Gastroesophageal sphincter (tissue), 4 donors: Measurements from ENCODE around the gene CAND1. TPM values are rescaled to one million over a fixed set of nuclear protein-coding genes. Genes with fewer than 3 reads are reported as not detected.
A peak's percentile ranks its signal among the peaks of the same experiment; 100 is the strongest.

ENCODE experiments used
- ATAC-seq: fragments of 150-250 bp; one replicate; pipeline ENCODE4 v1.9.1; 2016; ENCODE audit warnings: mild to moderate bottlenecking, moderate library complexity
- H3K27ac ChIP-seq, 4 donors: fragments of 200-600 bp; sonication (generic) in 3 of 4; 1 replicate in 3 of 4; 2 replicates in 1 of 4; pipeline ENCODE4 v1.5.1; 2016 to 2019
- H3K27me3 ChIP-seq: fragments of 200-600 bp; sonication (generic); one replicate; pipeline ENCODE4 v1.5.1; 2019
- H3K36me3 ChIP-seq, 2 donors: fragments of 200-600 bp; sonication (generic); one replicate each; pipeline ENCODE4 v1.5.1; 2019; ENCODE audit warnings: control low read depth in 1 of 2
- H3K4me1 ChIP-seq, 3 donors: fragments of 200-600 bp; sonication (generic); 1 replicate in 2 of 3; 2 replicates in 1 of 3; pipeline ENCODE4 v1.5.1; 2016 to 2019; ENCODE audit warnings: control low read depth in 2 of 3
- H3K4me3 ChIP-seq, 2 donors: fragments of 200-600 bp; sonication (generic); one replicate each; pipeline ENCODE4 v1.5.1; 2019; ENCODE audit warnings: mild to moderate bottlenecking in 1 of 2, moderate library complexity in 1 of 2
- H3K9me3 ChIP-seq, 3 donors: fragments of 200-600 bp; sonication (generic); one replicate each; pipeline ENCODE4 v1.5.1; 2017 to 2019; ENCODE audit warnings: control low read depth in 2 of 3
- CTCF ChIP-seq, 4 experiments: fragments of 200-600 bp in 2 of 4; fragments of 450-650 bp in 2 of 4; sonication (generic) in 1 of 4; IDR thresholded peaks; one replicate each; pipeline ENCODE4 v1.5.1; 2017 to 2019; ENCODE audit warnings: antibody characterized with exemption in 4 of 4, mild to moderate bottlenecking in 2 of 4, moderate library complexity in 2 of 4
- EP300 ChIP-seq: sonication (generic); formaldehyde crosslinking; IDR thresholded peaks from one replicate; pipeline ENCODE4 v1.6.1; 2017; ENCODE audit warnings: antibody characterized with exemption, mild to moderate bottlenecking
- POLR2A ChIP-seq, 2 donors: fragments of 450-650 bp; IDR thresholded peaks; one replicate each; pipeline ENCODE4 v1.6.1; 2017; ENCODE audit warnings: antibody characterized with exemption in 2 of 2, mild to moderate bottlenecking in 2 of 2, moderate library complexity in 1 of 2
- POLR2AphosphoS5 ChIP-seq: sonication (generic); formaldehyde crosslinking; IDR thresholded peaks from one replicate; pipeline ENCODE4 v1.6.1; 2017; ENCODE audit warnings: antibody characterized with exemption
- WGBS, 2 donors: methylation state at CpG; one replicate each; pipeline ENCODE4 v1.1.5; 2018; ENCODE audit warnings: low coverage in 1 of 2; 5-methylcytosine and 5-hydroxymethylcytosine counted together
- total RNA-seq, 4 donors: library from RNA; depleted of rRNA; stranded (reverse); fragments of >200 nt; gene quantifications; one replicate each; pipeline ENCODE4 v1.1.0, GENCODE V29; 2016

The CAND1 gene
- total RNA-seq, 4 donors from 2014 or later: 68.7 to 98.5 (median 77.8) TPM

GRCh38 chr12:67356380-67356774 is 87.2 kb downstream of the CAND1 start:
- peak overlapping the region; percentile 21 to 61 (median 30) for H3K27ac ChIP-seq
- H3K9me3 ChIP-seq: no peaks in the 10 kb centered on the region
- no peak for ATAC-seq
- 25 to 33% methylated on average over 1 of the region's 1 CpG for WGBS, 2 donors
- no peaks in the 10 kb centered on the region for H3K36me3 ChIP-seq
- H3K4me1 ChIP-seq: peaks cover 3 to 44% (median 4%) of the 10 kb centered on the region in 3 donors
- TF ChIP-seq EP300: no peak
- TF ChIP-seq POLR2A (IDR thresholded peaks at IDR 0.05): no peak
- peak; percentile 21 for TF ChIP-seq POLR2AphosphoS5
- TF ChIP-seq CTCF (IDR thresholded peaks at IDR 0.05): no peak
- H3K27me3 ChIP-seq: no peaks in the 10 kb centered on the region
- no peak overlapping the region for H3K4me3 ChIP-seq

- no peak for ATAC-seq
- TF ChIP-seq POLR2AphosphoS5 (no peak), EP300 (no peak), POLR2A (IDR thresholded peaks at IDR 0.05) (no peak), CTCF (IDR thresholded peaks at IDR 0.05) (no peak)
- no peak overlapping the region for H3K4me3 ChIP-seq
- H3K4me1 ChIP-seq: peaks cover 3 to 44% (median 4%) of the 10 kb centered on the region in 3 donors
- 69 to 84% methylated on average over 4 to 7 of the region's 7 CpGs for WGBS, 2 donors
- H3K9me3 ChIP-seq: no peaks in the 10 kb centered on the region
- H3K36me3 ChIP-seq: no peaks in the 10 kb centered on the region
- H3K27me3 ChIP-seq: no peaks in the 10 kb centered on the region
- no peak overlapping the region for H3K27ac ChIP-seq
Measured at GRCh38 chr12:67357376-67358125, 88.4 kb downstream of the CAND1 start.

- Histone ChIP-seq H3K4me1 (peaks cover 3 to 44% (median 4%) of the 10 kb centered on the region in 3 donors), H3K4me3 (no peak overlapping the region), H3K27me3 (no peaks in the 10 kb centered on the region), H3K27ac (no peak overlapping the region), H3K9me3 (no peaks in the 10 kb centered on the region), H3K36me3 (no peaks in the 10 kb centered on the region)
- no peak for TF ChIP-seq POLR2A (IDR thresholded peaks at IDR 0.05)
- no peak for TF ChIP-seq POLR2AphosphoS5
- TF ChIP-seq CTCF (IDR thresholded peaks at IDR 0.05): no peak
- TF ChIP-seq EP300: no peak
- 36 to 48% methylated on average over 4 of the region's 4 CpGs for WGBS, 2 donors
- no peak for ATAC-seq
Measured at GRCh38 chr12:67358781-67359338, 89.7 kb downstream of the CAND1 start.

GRCh38 chr12:67362526-67362925 is 93.4 kb downstream of the CAND1 start:
- no peak for ATAC-seq
- no peaks in the 10 kb centered on the region for H3K27me3 ChIP-seq
- no peak overlapping the region for H3K27ac ChIP-seq
- H3K36me3 ChIP-seq: no peaks in the 10 kb centered on the region
- no peaks in the 10 kb centered on the region for H3K9me3 ChIP-seq
- no peak overlapping the region for H3K4me3 ChIP-seq
- 75% methylated on average over 5 to 6 of the region's 6 CpGs for WGBS, 2 donors
- no peak for TF ChIP-seq EP300
- no peak for TF ChIP-seq POLR2AphosphoS5
- no peak for TF ChIP-seq POLR2A (IDR thresholded peaks at IDR 0.05)
- no peak for TF ChIP-seq CTCF (IDR thresholded peaks at IDR 0.05)
- H3K4me1 ChIP-seq: peaks cover 0 to 13% (median 0%) of the 10 kb centered on the region in 3 donors

GRCh38 chr12:67364228-67364627 is 95.1 kb downstream of the CAND1 start:
- Histone ChIP-seq H3K36me3 (no peaks in the 10 kb centered on the region), H3K9me3 (no peaks in the 10 kb centered on the region), H3K27ac (no peak overlapping the region), H3K4me1 (no peaks in the 10 kb centered on the region), H3K27me3 (no peaks in the 10 kb centered on the region), H3K4me3 (no peak overlapping the region)
- ATAC-seq: no peak
- TF ChIP-seq POLR2A (IDR thresholded peaks at IDR 0.05): no peak
- no peak for TF ChIP-seq EP300
- no peak for TF ChIP-seq POLR2AphosphoS5
- TF ChIP-seq CTCF (IDR thresholded peaks at IDR 0.05): no peak
